Thyroid gland (tissue), 4 donors: Measurements from ENCODE around the gene PPP1R36.

Experiments
- CTCF ChIP-seq, 6 experiments: fragments of 200-600 bp in 3 of 6; fragments of 450-650 bp in 3 of 6; sonication (generic) in 3 of 6; IDR thresholded peaks; one replicate each; pipeline ENCODE4 v1.5.1; 2016 to 2019; ENCODE audit warnings: antibody characterized with exemption in 6 of 6, mild to moderate bottlenecking in 2 of 6, inconsistent platforms in 1 of 6, moderate library complexity in 1 of 6
- POLR2A ChIP-seq, 2 donors: fragments of 450-650 bp; IDR thresholded peaks; one replicate each; pipeline ENCODE4 v1.6.1; 2017; ENCODE audit warnings: antibody characterized with exemption in 2 of 2, mild to moderate bottlenecking in 2 of 2, moderate library complexity in 1 of 2

GRCh38 chr14:64506721-64507120 is 43.0 kb upstream of the PPP1R36 start:
- no peak for TF ChIP-seq CTCF (IDR thresholded peaks at IDR 0.05)
- TF ChIP-seq POLR2A (IDR thresholded peaks at IDR 0.05) = no peak
